Stimulated activated CD4-positive, alpha-beta T cell treated with anti-CD3 and anti-CD28 coated beads, Interleukin-1b, Interleukin-23, amount 100 ng/mL, for 24 hours (primary cell): ENCODE measurements around the gene CNGA3.
"Not testable (repeated sequence)": the region's sequence is repeated elsewhere in the genome, so short reads cannot be mapped to it uniquely, and the experiment has no call there.

Source experiments
- DNase-seq, 4 experiments: peaks; one replicate each; pipeline ENCODE4 v3.0.0-alpha.2; 2020; ENCODE audit warnings: low read depth in 4 of 4, low spot score in 1 of 4

The CNGA3 gene

DNA sequence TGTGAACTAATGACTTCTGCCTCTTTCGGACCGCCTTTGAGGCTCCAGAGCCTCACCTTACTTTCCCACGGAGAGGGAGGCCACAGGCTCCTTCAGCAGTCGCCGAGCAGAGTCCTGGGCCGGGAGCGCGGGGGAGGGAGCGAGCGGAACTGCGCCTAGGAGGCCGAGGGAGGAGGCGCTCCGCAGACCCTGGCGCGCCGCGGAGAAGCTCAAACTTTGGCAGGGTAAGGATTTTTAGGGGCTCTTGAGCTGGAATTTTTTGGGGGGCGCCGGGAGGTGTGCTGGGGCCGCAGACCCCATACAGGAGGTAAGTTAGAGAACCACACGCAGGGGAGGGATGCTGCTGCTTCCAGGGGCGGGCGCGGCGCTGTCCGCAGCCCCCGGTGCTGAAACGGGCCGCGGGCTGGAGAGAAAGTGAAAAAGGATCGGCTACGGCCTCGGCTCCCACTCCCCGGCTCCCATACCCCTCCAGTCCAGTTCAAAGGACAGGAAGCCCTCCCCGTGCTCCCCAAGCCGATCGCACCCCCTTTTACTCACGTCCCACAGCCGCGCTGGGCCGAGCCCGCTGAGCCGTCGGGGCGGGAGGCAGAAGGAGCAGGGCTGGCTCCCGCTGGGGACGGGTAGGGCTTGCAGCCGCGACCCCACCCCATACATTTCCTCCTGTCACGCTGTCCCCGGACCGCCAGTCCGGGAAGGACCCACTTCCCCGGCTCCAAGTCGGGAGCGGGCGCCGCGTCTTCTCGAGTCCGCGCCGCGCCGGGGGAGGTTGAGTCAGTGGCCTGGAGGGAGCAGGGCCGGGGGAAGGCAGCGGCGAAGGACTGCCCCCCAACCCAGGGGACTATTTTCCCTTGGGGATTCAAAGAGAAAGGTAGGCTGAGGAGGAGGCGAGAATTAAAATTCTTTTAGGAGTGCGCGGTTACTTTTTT lies at the start of gene CNGA3:
Gene CNGA3, plus strand, starts transcription at position 146 of the 926 bp plus-strand sequence. CDS start 23,520 bp downstream, outside the sequence.
- DNase-seq = peak in 1 of 4 experiments; percentile 7

- no peak for DNase-seq
Observed at GRCh38 chr2:98297817-98298682, 48.2 kb upstream of the CNGA3 start.

GRCh38 chr2:98298683-98299164 lies 47.5 kb upstream of the CNGA3 start:
- no peak for DNase-seq

DNA sequence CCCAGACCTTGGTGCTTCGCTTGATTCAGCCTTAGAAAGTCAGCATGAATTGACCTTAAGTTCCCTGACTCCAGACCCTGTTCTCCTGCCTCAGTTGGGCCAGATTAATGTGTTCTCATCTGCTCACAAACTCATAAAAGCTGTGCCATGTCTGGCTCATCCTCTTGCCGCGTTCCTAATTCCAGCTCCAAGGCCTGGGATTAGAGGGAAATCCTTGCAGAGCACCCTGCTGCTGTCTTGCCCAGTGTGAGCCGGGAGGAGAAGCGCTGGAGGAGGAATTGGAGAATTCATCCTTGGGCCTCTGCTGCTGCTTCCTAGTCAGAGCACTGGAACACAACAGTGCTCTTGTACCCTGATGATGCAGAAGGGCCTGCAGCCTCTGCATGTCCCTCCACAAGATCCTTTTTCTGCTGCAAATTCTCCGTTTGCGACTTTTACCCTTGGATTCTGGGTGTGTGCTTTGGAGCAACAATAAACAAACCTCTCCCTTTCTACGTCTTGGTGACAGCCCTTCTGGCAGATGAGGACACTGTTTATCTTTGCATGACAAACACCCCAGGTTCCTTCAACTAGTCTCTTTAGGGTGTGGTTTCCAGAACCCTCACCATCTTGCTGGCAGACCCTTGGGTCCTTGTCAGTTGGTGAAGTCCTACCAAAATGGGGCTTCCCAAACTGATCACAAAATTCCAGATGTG lies 46.9 kb upstream of the CNGA3 start:
- DNase-seq = no peak

DNA sequence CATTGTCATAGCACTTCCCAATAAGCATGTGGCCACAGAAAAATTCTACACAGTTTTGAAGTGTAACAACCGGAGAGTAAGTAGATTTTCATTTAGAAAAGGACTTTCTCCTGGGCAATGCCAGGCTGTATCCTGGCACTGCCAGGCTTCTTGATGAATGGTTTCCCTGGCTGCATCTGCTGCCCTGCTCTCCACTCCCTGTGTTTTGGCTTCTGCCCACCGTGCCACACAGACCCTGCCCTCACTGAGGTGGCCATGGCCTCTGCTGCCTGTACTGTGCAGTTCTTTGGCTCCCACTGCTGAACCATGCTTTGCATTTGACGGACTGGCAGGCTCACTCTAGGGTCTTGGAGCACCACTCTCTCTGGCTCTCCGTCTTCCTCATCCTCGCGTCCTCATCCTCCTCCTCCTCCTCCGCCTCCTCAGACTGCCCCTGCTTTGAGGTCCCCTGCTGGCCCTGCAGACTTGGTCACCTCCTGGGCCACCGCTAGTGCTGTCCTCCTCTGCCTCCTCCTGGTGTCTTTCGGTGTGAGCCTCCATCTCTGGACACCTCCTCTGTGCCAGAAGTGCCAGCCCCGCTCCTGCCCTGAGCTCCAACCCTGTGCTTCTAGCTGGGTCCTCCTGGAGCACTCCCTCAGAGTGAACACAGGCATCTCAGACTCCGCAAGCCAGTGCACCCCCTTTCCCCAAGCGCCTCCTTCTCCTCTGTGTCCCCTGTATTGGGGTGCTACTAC lies 45.9 kb upstream of the CNGA3 start:
- no peak for DNase-seq

DNA sequence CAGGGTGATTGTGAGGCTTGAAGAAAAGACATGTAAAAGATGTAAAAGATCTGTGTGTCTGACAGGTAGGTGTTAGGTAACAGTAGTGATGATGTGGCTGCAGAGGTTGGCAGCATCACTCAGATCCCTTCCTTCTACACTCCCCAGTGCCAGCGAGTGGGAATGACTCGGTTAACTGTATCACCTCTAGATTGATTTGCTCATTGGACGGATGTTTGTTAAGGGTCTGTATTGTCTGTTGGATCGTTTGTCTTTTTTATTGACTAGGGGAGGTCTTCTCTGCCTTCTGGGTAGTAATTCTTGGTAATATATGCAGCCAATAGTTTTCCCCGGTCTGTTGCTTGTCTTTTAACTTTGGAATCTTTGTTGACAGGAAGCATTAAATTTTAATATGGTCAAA lies 44.8 kb upstream of the CNGA3 start:
- no peak for DNase-seq

DNA sequence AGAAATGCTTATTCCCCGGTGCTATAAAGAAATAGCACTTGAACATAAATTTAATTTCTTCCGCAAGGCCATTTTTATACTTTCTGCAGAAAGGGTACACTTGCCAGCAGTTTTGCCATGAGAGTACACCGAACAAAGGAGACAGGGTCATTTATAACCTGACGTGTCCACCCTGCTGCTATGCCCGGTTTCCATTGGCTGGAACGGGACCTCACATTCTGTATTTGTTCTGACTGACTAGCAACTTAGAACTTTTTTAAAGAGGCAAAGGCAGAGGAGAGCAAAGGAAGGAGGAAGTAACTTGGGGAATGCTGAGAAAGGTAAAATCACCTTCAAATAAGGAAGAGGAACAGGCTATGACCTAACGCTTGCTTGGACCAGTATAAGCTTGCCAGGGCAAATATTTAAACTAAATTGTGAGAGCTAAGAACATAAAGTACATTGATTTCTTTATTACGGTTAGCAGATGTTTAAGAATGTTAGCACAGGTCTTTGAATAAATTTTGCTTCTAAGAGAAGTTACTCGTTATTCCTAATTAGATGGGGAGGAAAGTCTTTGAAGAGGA lies 39.0 kb upstream of the CNGA3 start:
- not testable (repeated sequence) for DNase-seq

DNA sequence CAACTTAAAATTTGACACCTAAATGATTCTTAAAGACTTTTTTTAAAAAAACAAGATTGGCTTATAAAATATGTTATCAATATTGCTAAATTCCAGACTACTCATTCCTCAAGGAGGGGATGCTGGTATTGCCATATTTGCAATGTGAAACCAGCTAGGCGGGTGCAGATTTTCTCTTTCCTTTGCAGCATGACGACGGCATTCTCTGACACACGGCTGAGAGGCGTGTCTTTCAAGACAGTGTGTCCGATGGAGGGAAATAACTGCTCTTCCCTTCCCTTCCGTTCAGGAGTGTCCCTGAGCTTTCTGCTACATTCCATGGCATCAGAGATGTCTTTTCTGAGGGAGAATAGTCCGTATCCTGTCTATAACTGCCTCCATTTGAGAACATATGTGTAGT lies 38.2 kb upstream of the CNGA3 start:
- DNase-seq = no peak

DNA sequence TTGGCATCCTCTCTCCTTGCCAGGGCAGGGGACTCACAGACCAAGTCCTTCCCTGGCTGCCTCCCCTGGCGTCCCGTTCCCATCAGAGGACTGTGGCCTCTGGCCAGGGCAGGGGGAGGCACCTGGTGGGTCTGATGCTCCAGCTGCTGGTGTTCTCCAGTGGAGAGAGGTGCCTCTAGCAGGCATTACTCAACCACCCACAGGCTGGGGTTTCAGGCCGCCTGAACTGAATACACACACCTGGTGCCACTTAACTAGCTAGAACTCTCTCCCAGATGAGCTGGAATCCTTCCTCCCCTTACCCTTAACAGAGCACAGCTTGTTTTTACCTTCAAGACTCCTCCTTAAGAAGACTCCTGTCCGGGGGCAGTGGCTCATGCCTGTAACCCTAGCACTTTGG lies 37.7 kb upstream of the CNGA3 start:
- DNase-seq = no peak

- DNase-seq = no peak
Observed at GRCh38 chr2:98309580-98309979, 36.7 kb upstream of the CNGA3 start.

DNA sequence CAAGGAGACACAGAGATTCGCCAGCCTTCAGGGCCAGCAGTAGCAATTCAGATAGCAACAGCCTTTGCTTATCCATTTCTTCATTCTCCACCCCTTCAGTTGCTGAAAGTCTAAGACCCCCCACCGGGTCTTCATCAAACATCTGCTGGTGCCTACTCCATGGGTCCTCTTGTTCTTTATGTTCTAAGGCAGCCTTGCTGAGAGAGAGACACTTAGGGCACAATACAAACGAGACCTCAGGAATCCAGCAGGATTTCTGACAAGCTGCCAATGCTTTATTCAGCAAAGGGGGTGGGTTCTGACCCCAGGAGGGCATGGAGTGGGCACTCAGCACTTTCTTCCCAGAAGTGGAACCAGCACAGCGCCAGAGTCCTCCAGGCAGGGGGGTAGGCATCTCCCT lies 36.2 kb upstream of the CNGA3 start:
- no peak for DNase-seq

- no peak for DNase-seq
Observed at GRCh38 chr2:98311090-98311489, 35.2 kb upstream of the CNGA3 start.

GRCh38 chr2:98311771-98312545 lies 34.3 kb upstream of the CNGA3 start:
- no peak for DNase-seq

GRCh38 chr2:98313492-98314250 lies 32.6 kb upstream of the CNGA3 start:
- no peak for DNase-seq

- no peak for DNase-seq
Observed at GRCh38 chr2:98314251-98314650, 32.0 kb upstream of the CNGA3 start.

GRCh38 chr2:98315957-98316356 lies 30.3 kb upstream of the CNGA3 start:
- no peak for DNase-seq

- DNase-seq = no peak
Observed at GRCh38 chr2:98317214-98317613, 29.0 kb upstream of the CNGA3 start.

DNA sequence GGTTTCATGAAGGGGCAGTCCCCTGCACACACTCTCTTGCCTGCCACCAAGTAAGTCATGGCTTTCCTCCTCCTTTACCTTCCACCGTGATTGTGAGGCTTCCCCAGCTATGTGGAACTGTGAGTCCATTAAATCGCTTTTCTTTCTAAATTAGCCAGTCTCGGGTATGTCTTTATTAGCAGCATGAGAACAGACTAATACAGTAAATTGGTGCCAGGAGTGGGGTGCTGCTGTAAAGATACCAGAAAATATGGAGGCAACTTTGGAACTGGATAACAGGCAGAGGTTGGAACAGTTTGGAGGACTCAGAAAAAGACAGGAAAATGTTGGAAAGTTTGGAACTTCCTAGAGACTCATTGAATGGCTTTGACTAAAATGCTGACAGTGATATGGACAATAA lies 26.1 kb upstream of the CNGA3 start:
- not testable (repeated sequence) for DNase-seq

DNA sequence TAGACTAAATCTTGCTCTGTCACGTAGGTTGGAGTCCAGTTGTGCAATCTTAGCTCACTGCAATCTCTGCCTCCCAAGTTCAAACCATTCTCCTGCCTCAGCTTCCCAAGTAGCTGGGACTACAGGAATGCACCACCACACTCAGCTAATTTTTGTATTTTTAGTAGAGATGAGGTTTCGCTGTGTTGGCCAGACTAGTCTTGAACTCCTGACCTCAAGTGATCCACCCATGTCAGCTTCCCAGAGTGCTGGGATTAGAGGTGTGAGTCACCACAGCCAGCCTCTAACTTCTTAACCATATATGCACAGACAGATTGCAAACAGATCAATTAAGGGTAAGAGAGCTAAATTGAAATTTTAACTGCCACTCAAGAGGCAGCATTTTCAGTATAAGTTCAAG lies 22.1 kb upstream of the CNGA3 start:
- DNase-seq = no peak
